Neural cell (in vitro differentiated cells): Measurements from ENCODE around the gene CACNA1A.

Experiments
- EP300 ChIP-seq: fragments of 450-650 bp; conservative IDR thresholded peaks from 2 replicates; pipeline ENCODE4 v1.6.1; 2014; ENCODE audit warnings: antibody characterized with exemption, mild to moderate bottlenecking, moderate library complexity; ENCODE audit not compliant: poor library complexity, severe bottlenecking
- POLR2AphosphoS5 ChIP-seq: IDR thresholded peaks from 2 replicates; pipeline ENCODE4 v1.6.1; 2012
- TF ChIP-seq, protein P1 (sequence below): fragments of 450-650 bp; IDR thresholded peaks from 2 replicates; pipeline ENCODE4 v1.5.1; 2014; ENCODE audit warnings: antibody characterized with exemption, mild to moderate bottlenecking, moderate library complexity; ENCODE audit not compliant: poor library complexity, severe bottlenecking

DNA sequence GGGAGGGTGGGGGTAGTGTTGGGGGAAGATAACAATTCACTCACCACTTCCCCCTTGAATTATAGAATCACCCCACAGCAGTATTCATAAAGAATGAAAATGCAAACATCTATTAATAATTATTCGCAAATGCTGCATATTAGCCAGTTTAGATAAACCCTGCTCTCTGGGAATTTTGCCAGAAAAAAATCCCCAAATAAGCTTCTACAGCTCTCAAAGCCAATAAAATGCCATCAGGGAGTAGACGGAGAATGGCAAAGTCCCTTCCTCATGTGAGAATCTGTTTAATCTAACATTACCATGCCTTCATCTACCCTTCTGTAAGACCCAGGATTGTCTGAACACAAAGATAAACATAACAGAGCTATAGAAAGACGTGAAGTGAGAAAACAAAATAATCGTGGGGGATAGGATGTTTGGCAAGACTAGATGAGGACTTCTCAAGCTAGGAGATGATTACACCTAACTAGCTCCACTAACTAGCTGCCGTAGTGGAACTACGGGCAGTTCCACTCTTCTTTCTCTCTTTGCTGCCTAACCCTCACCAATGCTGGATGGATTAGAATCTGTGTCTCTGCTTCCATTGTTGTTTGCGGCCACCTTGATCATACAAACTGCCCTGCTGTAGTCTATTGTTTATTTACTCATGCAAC lies 32.4 kb upstream of the CACNA1A start:
- TF ChIP-seq, protein P1, sequence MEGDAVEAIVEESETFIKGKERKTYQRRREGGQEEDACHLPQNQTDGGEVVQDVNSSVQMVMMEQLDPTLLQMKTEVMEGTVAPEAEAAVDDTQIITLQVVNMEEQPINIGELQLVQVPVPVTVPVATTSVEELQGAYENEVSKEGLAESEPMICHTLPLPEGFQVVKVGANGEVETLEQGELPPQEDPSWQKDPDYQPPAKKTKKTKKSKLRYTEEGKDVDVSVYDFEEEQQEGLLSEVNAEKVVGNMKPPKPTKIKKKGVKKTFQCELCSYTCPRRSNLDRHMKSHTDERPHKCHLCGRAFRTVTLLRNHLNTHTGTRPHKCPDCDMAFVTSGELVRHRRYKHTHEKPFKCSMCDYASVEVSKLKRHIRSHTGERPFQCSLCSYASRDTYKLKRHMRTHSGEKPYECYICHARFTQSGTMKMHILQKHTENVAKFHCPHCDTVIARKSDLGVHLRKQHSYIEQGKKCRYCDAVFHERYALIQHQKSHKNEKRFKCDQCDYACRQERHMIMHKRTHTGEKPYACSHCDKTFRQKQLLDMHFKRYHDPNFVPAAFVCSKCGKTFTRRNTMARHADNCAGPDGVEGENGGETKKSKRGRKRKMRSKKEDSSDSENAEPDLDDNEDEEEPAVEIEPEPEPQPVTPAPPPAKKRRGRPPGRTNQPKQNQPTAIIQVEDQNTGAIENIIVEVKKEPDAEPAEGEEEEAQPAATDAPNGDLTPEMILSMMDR = no peak
- TF ChIP-seq EP300 (no peak), POLR2AphosphoS5 (no peak)
